SJCRH30 (cell line): ENCODE measurements around the gene C1orf146. TPM values are rescaled to one million over a fixed set of nuclear protein-coding genes. Genes with fewer than 3 reads are reported as not detected.

Source experiments
- DNase-seq, 2 experiments: peaks; one replicate each; pipeline ENCODE4 v3.0.0-alpha.2; 2015 to 2020
- H3K27ac ChIP-seq: fragments of 250-450 bp; sonication (Bioruptor Pico); 2 replicates; pipeline ENCODE4 v1.5.1; 2020; ENCODE audit warnings: mild to moderate bottlenecking, moderate library complexity
- H3K27me3 ChIP-seq: fragments of 250-450 bp; sonication (Bioruptor Pico); 2 replicates; pipeline ENCODE4 v1.5.1; 2020; ENCODE audit warnings: mild to moderate bottlenecking, moderate library complexity
- H3K36me3 ChIP-seq: fragments of 250-450 bp; sonication (Bioruptor Pico); 2 replicates; pipeline ENCODE4 v1.5.1; 2020; ENCODE audit warnings: mild to moderate bottlenecking, moderate library complexity
- H3K4me1 ChIP-seq: fragments of 250-450 bp; sonication (Bioruptor Pico); 2 replicates; pipeline ENCODE4 v1.5.1; 2020; ENCODE audit warnings: mild to moderate bottlenecking, moderate library complexity
- H3K4me3 ChIP-seq: fragments of 250-450 bp; sonication (Bioruptor Pico); 2 replicates; pipeline ENCODE4 v1.5.1; 2020; ENCODE audit warnings: mild to moderate bottlenecking, moderate library complexity
- H3K9me3 ChIP-seq: fragments of 250-450 bp; sonication (Bioruptor Pico); replicated peaks from 2 replicates; pipeline ENCODE4 v1.5.1; 2020; ENCODE audit warnings: mild to moderate bottlenecking, moderate library complexity
- total RNA-seq: library from RNA; depleted of rRNA; stranded (reverse); fragments of >200 nt; shearing (Covaris generic); gene quantifications from 2 replicates; pipeline ENCODE4 v1.2.3, GENCODE V29; 2014; rRNA removed

C1orf146 gene
- total RNA-seq = not detected in 2 replicates

- H3K4me3 ChIP-seq = no peak within 1 kb of the TSS
- no peaks in the 10 kb centered on the region for H3K9me3 ChIP-seq
- no peaks in the 10 kb centered on the region for H3K4me1 ChIP-seq
- H3K36me3 ChIP-seq = no peaks in the 10 kb centered on the region
- H3K27ac ChIP-seq = no peak within 1 kb of the TSS
- no peak for DNase-seq
- H3K27me3 ChIP-seq = no peaks in the 10 kb centered on the region
Observed at GRCh38 chr1:92217721-92218120, at the start of gene C1orf146. TSS of gene C1orf146 (plus strand) at chr1:92217915. CDS start at chr1:92231421, 13,506 bp downstream.

DNA sequence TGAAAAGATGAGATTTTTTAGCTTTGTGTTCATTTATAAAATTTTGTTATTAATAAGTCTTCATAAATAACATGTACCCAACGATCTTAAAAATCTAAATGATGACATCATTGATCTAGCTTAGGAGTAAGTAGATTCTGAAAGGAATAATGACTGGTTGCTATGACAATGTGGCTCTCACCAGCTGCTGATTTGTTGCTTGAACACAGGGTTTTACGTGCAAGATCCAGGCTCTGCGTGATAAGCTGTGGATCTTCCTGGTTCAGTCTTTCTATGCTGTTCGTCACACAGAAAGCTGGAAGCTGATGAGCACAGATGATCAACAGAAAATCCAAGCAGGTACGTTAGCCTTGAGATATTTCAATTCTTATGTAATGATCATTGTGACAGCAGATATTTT is 49.1 kb upstream of the C1orf146 start:
- no peaks in the 10 kb centered on the region for H3K27me3 ChIP-seq
- no peaks in the 10 kb centered on the region for H3K9me3 ChIP-seq
- H3K36me3 ChIP-seq = no peaks in the 10 kb centered on the region
- no peak overlapping the region for H3K4me3 ChIP-seq
- no peak for DNase-seq
- no peaks in the 10 kb centered on the region for H3K4me1 ChIP-seq
- no peak overlapping the region for H3K27ac ChIP-seq

GRCh38 chr1:92169214-92170005 is 48.3 kb upstream of the C1orf146 start:
- no peaks in the 10 kb centered on the region for H3K4me1 ChIP-seq
- no peak overlapping the region for H3K27ac ChIP-seq
- H3K27me3 ChIP-seq = no peaks in the 10 kb centered on the region
- no peak overlapping the region for H3K4me3 ChIP-seq
- H3K9me3 ChIP-seq = no peaks in the 10 kb centered on the region
- no peak for DNase-seq
- H3K36me3 ChIP-seq = no peaks in the 10 kb centered on the region

- Histone ChIP-seq H3K9me3 (no peaks in the 10 kb centered on the region), H3K4me1 (peaks cover 8% of the 10 kb centered on the region), H3K27ac (no peak overlapping the region), H3K27me3 (no peaks in the 10 kb centered on the region), H3K4me3 (no peak overlapping the region), H3K36me3 (no peaks in the 10 kb centered on the region)
- peak in 1 of 2 experiments; percentile 41 for DNase-seq
Observed at GRCh38 chr1:92184632-92185031, 33.1 kb upstream of the C1orf146 start.

DNA sequence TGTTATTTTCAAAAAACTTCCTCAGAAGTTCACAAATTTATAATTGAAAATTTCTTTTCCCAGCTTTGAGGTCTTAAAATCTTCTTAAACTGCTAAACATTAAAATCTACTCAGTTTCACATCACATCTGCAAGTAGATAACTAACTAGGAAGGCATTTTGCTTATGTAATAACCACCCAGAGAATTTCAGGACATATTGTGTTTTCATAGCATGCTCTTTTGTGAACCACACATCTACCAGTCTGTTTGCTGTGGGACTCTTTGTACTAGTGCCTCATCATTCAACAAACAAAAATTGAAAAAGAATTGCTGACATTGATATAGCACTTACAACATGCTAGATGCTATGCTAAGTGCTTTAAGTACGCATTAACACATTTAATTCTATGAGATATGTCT is 31.6 kb upstream of the C1orf146 start:
- no peaks in the 10 kb centered on the region for H3K36me3 ChIP-seq

DNA sequence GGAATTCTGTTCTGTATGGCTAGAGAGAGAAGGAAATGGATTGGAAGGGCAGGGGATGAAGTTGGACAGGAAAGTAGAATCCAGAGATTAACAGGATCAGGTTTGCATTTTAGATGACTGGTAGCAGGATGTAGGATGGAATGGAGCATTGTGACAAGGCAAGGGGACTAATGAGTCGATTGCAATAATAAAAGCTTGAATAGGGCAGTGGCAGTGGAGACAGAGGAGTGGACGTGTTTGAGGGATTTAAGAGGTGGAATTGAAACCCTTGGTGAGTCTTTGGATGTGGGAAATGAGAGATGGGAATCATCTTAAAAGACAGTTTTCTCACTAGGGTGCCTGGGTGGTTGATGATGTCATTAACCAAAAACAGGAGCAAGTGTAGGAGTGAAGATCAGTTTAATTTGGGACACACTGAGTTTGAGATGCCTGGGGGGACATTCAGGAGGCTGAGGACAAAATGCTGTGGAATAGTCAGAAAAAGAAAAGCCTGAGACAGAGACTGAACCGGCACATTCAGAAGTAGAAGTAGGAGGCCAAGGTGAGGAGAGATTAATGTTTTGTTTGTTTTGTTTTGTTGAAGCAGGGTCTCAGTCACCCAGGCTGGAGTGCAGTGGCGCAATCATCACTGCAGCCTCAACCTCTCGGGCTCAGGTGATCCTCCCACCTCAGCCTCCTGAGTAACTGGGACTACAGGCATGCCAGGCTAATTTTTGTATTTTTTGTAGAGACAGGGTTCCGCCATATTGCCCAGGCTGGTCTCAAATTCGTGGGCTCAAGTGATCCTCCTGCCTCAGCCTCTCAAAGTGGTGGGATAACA is 29.1 kb upstream of the C1orf146 start:
- no peak overlapping the region for H3K27ac ChIP-seq
- no peaks in the 10 kb centered on the region for H3K9me3 ChIP-seq
- H3K4me3 ChIP-seq = no peak overlapping the region
- DNase-seq = peak in 1 of 2 experiments; percentile 18
- H3K27me3 ChIP-seq = no peaks in the 10 kb centered on the region
- H3K36me3 ChIP-seq = no peaks in the 10 kb centered on the region
- peaks cover 8% of the 10 kb centered on the region for H3K4me1 ChIP-seq

More for the DNA sequence above, 31.6 kb upstream of the C1orf146 start:
- no peak for DNase-seq
- H3K4me3 ChIP-seq = no peak overlapping the region
- H3K4me1 ChIP-seq = peaks cover 8% of the 10 kb centered on the region
- H3K9me3 ChIP-seq = no peaks in the 10 kb centered on the region
- H3K27me3 ChIP-seq = no peaks in the 10 kb centered on the region
- no peak overlapping the region for H3K27ac ChIP-seq

DNA sequence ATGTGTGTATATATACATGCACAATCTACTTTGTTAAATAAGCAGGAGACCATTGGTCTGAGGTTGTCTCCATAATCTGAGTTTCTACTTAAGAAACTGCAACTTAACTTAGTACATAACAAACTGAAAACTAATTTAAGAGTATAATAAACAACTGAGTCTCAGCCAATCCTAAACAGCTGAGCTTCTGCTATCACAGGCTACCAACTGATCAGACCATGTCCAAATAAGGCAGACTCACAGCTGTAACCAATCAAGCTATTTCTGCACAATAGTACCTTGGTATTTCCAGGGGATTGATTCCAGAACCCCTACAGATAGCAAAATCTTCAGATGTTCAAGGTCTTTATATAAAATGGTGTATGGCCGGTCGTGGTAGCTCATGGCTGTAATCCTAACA is 26.0 kb upstream of the C1orf146 start:
- H3K9me3 ChIP-seq = no peaks in the 10 kb centered on the region
- H3K27me3 ChIP-seq = no peaks in the 10 kb centered on the region
- H3K4me3 ChIP-seq = no peak overlapping the region
- H3K27ac ChIP-seq = no peak overlapping the region
- no peak for DNase-seq
- no peaks in the 10 kb centered on the region for H3K4me1 ChIP-seq
- no peaks in the 10 kb centered on the region for H3K36me3 ChIP-seq

DNA sequence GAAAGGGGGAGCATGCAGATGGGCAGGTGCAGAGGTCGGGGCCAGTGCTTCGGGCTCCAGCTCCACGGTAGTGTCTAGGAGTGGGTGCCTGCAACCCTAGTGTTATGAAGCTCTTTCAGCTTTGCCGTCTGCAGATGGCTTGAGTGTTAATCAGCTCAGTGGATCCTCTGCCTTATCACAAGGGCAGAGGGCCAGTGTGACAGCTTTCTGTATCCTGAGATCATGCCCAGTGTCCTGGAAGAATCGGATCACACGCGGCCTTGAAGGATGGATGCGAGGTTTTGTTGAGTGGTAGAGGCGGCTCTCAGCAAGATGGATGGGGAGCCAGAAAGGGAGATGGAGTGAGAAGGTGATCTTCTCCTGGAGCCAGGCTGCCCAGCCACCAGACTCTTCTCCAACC is 25.5 kb upstream of the C1orf146 start:
- no peak overlapping the region for H3K4me3 ChIP-seq
- no peaks in the 10 kb centered on the region for H3K9me3 ChIP-seq
- H3K4me1 ChIP-seq = no peaks in the 10 kb centered on the region
- DNase-seq = no peak
- no peaks in the 10 kb centered on the region for H3K27me3 ChIP-seq
- H3K36me3 ChIP-seq = no peaks in the 10 kb centered on the region
- no peak overlapping the region for H3K27ac ChIP-seq

- Histone ChIP-seq H3K9me3 (no peaks in the 10 kb centered on the region; the same call in 1 of the 2 replicates), H3K36me3 (no peaks in the 10 kb centered on the region), H3K4me1 (no peaks in the 10 kb centered on the region), H3K27ac (no peak overlapping the region), H3K4me3 (no peak overlapping the region), H3K27me3 (no peaks in the 10 kb centered on the region)
- DNase-seq = no peak
Observed at GRCh38 chr1:92194511-92194910, 23.2 kb upstream of the C1orf146 start.

DNA sequence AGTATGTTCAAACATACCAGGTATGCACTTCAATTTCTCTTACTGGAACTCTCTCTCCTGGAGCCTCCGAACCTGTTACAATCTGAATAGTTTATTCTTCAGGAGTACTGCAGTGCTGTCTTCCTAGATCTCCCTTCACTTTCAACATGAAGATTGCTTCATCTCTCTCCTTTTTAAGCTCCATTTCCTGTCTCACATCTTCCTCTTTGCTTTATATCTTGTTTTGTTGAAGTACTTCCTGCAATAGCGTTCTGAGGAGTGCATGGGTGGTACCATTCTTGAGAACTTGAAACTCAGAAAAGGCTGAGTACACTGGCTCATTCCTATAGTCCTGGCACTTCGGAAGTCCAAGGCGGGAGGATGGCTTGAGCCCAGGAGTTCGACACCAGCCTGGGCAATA is 15.7 kb upstream of the C1orf146 start:
- DNase-seq = no peak
- no peaks in the 10 kb centered on the region for H3K36me3 ChIP-seq
- H3K27me3 ChIP-seq = no peaks in the 10 kb centered on the region
- no peak overlapping the region for H3K4me3 ChIP-seq
- H3K27ac ChIP-seq = no peak overlapping the region
- H3K4me1 ChIP-seq = no peaks in the 10 kb centered on the region
- peaks cover 3% of the 10 kb centered on the region; the same call in 1 of the 2 replicates for H3K9me3 ChIP-seq

GRCh38 chr1:92203105-92203504 is 14.6 kb upstream of the C1orf146 start:
- Histone ChIP-seq H3K36me3 (no peaks in the 10 kb centered on the region), H3K4me1 (no peaks in the 10 kb centered on the region), H3K4me3 (no peak overlapping the region), H3K9me3 (peaks cover 3% of the 10 kb centered on the region; the same call in 1 of the 2 replicates), H3K27ac (no peak overlapping the region), H3K27me3 (no peaks in the 10 kb centered on the region)
- no peak for DNase-seq

GRCh38 chr1:92210701-92211100 is 7.0 kb upstream of the C1orf146 start:
- DNase-seq = no peak
- Histone ChIP-seq H3K36me3 (no peaks in the 10 kb centered on the region), H3K4me1 (no peaks in the 10 kb centered on the region), H3K27me3 (no peaks in the 10 kb centered on the region), H3K27ac (no peak overlapping the region), H3K4me3 (no peak overlapping the region), H3K9me3 (peaks cover 3% of the 10 kb centered on the region; the same call in 1 of the 2 replicates)

GRCh38 chr1:92211166-92211565 is 6.5 kb upstream of the C1orf146 start:
- Histone ChIP-seq H3K27me3 (no peaks in the 10 kb centered on the region), H3K4me3 (no peak overlapping the region), H3K27ac (no peak overlapping the region), H3K9me3 (peaks cover 3% of the 10 kb centered on the region; the same call in 1 of the 2 replicates), H3K4me1 (no peaks in the 10 kb centered on the region), H3K36me3 (no peaks in the 10 kb centered on the region)
- DNase-seq = no peak

GRCh38 chr1:92218559-92218958 is 844 bp downstream of the C1orf146 start:
- no peak overlapping the region for H3K4me3 ChIP-seq
- H3K27me3 ChIP-seq = no peaks in the 10 kb centered on the region
- no peaks in the 10 kb centered on the region for H3K4me1 ChIP-seq
- no peak for DNase-seq
- H3K36me3 ChIP-seq = no peaks in the 10 kb centered on the region
- H3K9me3 ChIP-seq = no peaks in the 10 kb centered on the region
- H3K27ac ChIP-seq = no peak overlapping the region

DNA sequence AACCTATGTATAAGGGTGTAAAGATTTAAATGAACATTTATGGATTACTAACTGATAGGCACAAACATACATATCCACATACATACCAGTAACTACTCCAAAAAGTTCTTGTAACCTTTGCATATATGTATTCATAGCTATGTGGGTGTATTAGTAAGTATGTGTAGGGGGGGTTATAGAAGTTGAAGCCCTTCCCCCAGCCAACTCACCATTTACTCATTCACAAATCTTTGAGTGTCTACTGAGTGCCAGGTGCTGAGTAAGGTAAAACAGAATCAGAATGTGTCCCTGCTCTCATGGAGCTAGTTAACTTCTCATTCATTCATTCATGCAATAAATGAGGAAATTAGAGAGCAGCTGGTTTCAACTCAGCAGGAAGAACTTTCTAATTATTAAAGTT is 1.3 kb downstream of the C1orf146 start:
- H3K4me1 ChIP-seq = no peaks in the 10 kb centered on the region
- no peak overlapping the region for H3K27ac ChIP-seq
- no peaks in the 10 kb centered on the region for H3K9me3 ChIP-seq
- H3K4me3 ChIP-seq = no peak overlapping the region
- DNase-seq = no peak
- H3K36me3 ChIP-seq = no peaks in the 10 kb centered on the region
- H3K27me3 ChIP-seq = no peaks in the 10 kb centered on the region
